T-helper 9 cell (primary cell): Measurements from ENCODE around the gene SCAPER.
"Not testable (repeated sequence)": the region's sequence is repeated elsewhere in the genome, so short reads cannot be mapped to it uniquely, and the experiment has no call there.

Source experiments
- DNase-seq: peaks from one replicate; pipeline ENCODE4 v3.0.0-alpha.2; 2020

SCAPER gene

DNA sequence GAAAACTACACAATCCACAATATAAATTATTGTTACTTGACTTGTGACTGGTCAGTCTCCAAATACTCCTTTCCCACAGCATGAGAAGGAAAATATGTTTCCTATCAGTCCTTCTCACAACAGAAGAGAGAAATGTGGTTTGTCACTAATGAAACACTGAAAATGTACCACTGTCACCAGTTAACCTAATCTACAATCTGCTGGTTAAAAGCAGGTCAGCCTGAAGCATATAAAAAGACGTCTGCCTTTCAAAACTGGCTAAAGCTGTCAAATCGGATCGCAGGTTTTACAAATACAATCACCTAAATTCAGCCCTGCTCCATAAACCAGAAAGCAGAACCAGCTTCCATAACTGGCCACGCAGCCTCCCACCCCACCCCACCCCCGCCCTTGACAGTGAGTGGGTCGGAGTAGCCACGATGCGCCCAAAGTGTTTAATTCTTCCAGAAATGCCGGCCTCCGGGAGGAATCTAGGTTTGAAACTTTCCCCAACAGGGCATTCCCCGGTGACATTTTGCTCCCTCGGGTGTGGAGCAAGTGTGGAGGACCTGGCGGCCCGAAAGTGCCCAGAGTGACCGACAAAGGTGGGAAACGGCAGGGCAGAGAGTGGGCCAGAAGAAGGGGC, 594.6 kb downstream of the SCAPER start:
- DNase-seq: no peak

- no peak for DNase-seq
Observed at GRCh38 chr15:76309601-76310330, 595.4 kb downstream of the SCAPER start.

GRCh38 chr15:76303909-76304308, 601.2 kb downstream of the SCAPER start:
- no peak for DNase-seq

- no peak for DNase-seq
Observed at GRCh38 chr15:76299786-76300185, 605.4 kb downstream of the SCAPER start.

DNA sequence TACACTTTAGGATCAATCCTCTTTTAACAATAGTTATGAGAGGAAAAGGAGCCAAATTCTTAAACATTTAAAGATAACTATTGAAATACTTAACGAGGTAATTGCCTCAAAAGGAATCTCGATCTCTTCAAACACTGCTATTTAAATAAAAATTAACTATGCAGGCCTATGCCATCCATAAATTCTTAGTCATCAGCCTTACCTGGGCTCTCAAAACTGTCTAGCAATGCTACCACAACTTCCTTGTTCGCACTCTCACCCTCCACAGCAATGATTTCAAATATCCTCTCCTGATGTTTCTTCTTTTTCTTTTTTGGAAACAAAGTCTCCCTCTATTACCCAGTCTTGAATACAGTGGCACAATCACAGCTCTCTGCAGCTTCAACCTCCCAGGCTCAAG, 606.2 kb downstream of the SCAPER start:
- DNase-seq: no peak

GRCh38 chr15:76297951-76298350, 607.2 kb downstream of the SCAPER start:
- DNase-seq: not testable (repeated sequence)
